ENCODE data around the gene U2AF1L4. TPM values are rescaled to one million over a fixed set of nuclear protein-coding genes. Genes with fewer than 3 reads are reported as not detected.
"Not testable (repeated sequence)": the region's sequence is repeated elsewhere in the genome, so short reads cannot be mapped to it uniquely, and the experiment has no call there.

The U2AF1L4 gene
- polyA plus RNA-seq, 1 donor = 16.6 TPM

DNA sequence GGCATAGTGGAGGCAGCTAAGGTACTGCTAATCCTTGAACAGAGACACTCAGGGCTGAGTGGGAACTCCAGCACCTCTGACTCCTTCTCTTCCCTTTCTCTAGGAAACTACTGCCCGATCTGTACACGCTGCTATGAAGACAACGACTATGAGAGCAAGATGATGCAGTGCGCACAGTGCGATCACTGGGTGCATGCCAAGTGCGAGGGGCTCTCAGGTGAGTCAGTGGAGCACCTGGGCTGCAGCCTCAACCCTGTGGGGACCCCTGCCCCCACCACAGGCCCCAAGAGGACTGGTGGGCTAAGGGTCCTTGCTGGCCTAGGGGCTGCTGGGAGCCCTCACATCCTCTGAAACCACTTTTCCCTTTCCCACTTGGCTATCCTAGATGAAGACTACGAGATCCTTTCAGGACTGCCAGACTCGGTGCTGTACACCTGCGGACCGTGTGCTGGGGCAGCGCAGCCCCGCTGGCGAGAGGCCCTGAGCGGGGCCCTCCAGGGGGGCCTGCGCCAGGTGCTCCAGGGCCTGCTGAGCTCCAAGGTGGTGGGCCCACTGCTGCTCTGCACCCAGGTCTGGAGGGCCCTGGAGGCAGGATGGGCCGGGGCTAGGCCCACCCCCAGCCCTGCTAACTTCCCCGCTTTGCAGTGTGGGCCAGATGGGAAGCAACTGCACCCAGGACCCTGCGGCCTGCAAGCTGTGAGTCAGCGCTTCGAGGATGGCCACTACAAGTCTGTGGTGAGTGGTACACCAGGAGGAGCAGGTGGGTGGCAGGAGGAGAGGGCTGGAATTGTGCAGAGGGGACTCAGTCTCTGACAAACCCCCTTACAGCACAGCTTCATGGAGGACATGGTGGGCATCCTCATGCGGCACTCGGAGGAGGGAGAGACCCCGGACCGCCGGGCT is 17.9 kb downstream of the U2AF1L4 start:
- no peak for DNase-seq (ENCODE audit: low read depth)

DNA sequence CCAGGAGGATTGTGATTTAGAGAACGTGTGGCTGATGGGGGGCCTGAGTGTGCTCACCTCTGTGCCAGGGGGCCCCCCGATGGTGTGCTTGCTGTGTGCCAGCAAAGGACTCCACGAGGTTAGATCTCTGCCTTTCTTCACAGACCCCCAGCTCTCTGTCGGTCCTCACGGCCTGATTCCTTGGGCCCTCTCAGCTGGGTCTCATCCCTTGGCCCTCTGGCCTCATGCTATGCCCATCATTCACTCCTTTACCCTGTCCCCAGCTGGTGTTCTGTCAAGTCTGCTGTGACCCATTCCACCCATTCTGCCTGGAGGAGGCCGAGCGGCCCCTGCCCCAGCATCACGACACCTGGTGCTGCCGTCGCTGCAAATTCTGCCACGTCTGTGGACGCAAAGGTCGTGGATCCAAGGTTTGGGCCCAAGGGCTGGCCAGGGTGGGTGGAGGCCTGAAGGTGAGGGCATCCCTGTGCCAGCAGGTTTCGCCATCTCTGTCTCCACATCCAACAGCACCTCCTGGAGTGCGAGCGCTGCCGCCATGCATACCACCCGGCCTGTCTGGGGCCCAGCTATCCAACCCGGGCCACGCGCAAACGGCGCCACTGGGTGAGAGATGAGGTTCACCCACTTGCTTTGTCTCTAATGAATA is 19.9 kb downstream of the U2AF1L4 start:
- DNase-seq (ENCODE audit: low read depth) = no peak

DNA sequence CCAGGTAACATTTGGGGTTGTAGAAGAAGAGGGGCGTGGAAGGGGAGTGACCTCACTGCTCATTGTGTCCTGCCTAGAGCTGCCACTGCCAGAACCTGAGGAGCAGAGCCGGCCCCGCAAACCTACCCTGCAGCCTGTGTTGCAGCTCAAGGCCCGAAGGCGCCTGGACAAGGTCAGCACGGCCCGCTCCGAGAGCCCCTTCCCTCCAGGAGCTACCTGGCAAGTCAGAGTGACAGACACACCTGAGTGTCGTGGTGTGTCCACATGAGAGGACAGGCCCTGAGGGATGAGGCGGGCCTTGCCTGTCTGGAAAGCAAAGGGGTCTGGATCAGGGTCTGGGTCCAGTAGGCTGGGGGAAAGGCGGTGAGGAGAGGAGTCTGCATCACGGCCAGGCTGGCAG is 20.7 kb downstream of the U2AF1L4 start:
- DNase-seq (ENCODE audit: low read depth) = no peak

DNA sequence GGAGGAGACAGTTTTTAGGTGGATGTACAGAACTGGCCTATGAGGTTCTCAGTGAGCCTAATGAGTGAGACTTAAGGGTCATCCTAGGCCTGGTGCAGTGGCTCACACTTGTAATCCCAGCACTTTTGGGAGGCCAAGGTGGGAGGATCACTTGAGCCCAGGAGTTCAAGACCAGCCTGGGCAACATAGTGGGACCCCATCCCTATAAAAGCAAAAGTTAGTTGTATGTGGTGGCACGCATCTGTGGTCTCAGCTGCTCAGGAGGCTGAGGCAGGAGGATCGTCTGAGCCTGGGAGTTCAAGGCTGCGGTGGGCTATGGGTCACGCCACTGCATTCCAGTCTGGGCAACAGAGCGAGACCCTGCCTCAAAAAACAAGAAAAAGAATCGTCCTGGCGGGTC is 21.1 kb downstream of the U2AF1L4 start:
- not testable (repeated sequence) for DNase-seq (ENCODE audit: low read depth)

DNA sequence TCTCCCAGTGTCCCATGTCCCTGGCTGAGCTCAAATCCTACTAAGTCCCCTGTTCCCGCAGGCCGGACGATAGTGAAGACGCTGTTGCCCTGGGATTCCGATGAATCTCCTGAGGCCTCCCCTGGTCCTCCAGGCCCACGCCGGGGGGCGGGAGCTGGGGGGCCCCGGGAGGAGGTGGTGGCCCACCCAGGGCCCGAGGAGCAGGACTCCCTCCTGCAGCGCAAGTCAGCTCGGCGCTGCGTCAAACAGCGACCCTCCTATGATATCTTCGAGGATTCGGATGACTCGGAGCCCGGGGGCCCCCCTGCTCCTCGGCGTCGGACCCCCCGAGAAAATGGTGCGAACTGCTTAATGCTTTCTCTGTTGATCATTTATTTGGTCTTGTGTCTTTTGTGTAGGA is 21.5 kb downstream of the U2AF1L4 start:
- DNase-seq (ENCODE audit: low read depth) = no peak

DNA sequence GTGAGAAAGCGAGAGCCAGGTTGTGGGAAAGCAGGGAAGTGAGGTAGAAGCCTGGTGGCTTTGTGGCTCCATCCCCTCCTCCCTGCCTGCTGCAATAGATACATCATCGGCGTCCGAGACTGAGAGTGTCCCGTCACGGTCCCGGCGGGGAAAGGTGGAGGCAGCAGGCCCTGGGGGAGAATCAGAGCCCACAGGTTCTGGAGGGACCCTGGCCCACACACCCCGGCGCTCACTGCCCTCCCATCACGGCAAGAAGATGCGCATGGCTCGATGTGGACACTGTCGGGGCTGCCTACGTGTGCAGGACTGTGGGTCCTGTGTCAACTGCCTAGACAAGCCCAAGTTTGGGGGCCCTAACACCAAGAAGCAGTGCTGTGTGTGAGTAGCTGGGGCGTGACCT is 22.3 kb downstream of the U2AF1L4 start:
- DNase-seq (ENCODE audit: low read depth) = no peak

DNA sequence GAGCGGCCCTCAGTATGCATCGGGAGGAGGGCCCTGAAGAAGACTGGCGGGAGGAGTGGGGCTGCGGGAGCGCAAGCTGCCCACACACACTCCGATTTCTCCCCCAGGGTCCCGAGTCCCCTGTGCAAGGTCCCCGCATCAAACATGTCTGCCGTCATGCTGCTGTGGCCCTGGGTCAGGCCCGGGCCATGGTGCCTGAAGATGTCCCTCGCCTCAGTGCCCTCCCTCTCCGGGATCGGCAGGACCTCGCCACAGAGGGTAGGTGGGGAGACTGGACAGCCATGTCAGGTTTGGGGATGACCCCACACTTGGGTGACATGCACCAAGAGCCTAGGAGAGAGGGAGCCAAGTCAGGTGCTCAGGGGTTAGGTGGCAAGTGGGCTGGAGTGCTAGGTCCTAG is 22.8 kb downstream of the U2AF1L4 start:
- no peak for DNase-seq (ENCODE audit: low read depth)

DNA sequence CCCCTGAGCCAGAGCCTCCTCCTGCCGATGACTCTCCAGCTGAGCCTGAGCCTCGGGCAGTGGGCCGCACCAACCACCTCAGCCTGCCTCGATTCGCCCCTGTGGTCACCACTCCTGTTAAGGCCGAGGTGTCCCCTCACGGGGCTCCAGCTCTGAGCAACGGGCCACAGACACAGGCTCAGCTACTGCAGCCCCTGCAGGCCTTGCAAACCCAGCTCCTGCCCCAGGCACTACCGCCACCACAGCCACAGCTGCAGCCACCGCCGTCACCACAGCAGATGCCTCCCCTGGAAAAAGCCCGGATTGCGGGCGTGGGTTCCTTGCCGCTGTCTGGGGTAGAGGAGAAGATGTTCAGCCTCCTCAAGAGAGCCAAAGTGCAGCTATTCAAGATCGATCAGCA is 23.8 kb downstream of the U2AF1L4 start:
- no peak for DNase-seq (ENCODE audit: low read depth)

DNA sequence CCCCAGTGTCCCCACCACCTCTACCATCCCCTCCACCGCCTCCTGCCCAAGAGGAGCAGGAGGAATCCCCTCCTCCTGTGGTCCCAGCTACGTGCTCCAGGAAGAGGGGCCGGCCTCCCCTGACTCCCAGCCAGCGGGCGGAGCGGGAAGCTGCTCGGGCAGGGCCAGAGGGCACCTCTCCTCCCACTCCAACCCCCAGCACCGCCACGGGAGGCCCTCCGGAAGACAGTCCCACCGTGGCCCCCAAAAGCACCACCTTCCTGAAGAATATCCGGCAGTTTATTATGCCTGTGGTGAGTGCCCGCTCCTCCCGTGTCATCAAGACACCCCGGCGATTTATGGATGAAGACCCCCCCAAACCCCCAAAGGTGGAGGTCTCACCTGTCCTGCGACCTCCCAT is 24.6 kb downstream of the U2AF1L4 start:
- DNase-seq (ENCODE audit: low read depth) = no peak

DNA sequence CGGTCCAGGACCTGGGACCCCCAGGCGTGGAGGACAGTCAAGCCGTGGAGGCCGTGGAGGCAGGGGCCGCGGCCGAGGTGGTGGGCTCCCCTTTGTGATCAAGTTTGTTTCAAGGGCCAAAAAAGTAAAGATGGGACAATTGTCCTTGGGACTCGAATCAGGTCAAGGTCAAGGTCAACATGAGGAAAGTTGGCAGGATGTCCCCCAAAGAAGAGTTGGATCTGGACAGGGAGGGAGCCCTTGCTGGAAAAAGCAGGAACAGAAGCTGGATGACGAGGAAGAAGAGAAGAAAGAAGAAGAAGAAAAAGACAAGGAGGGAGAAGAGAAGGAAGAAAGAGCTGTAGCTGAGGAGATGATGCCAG is 25.1 kb downstream of the U2AF1L4 start:
- no peak for DNase-seq (ENCODE audit: low read depth)

DNA sequence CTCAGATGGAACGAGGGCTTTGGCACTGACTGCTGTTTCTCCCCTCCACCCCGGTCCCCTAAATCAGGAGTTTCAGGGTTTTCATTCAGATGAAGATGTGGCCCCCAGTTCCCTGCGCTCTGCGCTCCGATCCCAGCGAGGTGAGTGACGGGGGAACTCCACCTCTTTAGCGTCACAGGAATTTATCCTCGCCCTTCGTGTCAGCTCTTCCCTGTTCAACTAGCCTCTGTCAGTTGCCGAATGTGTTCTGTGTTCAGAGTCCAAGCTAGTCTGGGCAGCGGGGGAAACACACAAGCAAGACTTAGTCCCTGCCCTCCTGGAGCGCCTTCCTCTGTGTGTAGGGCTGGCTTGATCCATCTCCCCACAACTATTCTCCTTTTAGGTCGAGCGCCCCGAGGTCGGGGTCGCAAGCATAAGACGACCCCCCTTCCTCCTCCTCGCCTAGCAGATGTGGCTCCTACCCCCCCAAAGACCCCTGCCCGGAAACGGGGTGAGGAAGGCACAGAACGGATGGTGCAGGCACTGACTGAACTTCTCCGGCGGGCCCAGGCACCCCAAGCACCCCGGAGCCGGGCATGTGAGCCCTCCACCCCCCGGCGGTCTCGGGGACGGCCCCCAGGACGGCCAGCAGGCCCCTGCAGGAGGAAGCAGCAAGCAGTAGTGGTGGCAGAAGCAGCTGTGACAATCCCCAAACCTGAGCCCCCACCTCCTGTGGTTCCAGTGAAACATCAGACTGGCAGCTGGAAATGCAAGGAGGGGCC is 25.6 kb downstream of the U2AF1L4 start:
- DNase-seq (ENCODE audit: low read depth) = no peak

DNA sequence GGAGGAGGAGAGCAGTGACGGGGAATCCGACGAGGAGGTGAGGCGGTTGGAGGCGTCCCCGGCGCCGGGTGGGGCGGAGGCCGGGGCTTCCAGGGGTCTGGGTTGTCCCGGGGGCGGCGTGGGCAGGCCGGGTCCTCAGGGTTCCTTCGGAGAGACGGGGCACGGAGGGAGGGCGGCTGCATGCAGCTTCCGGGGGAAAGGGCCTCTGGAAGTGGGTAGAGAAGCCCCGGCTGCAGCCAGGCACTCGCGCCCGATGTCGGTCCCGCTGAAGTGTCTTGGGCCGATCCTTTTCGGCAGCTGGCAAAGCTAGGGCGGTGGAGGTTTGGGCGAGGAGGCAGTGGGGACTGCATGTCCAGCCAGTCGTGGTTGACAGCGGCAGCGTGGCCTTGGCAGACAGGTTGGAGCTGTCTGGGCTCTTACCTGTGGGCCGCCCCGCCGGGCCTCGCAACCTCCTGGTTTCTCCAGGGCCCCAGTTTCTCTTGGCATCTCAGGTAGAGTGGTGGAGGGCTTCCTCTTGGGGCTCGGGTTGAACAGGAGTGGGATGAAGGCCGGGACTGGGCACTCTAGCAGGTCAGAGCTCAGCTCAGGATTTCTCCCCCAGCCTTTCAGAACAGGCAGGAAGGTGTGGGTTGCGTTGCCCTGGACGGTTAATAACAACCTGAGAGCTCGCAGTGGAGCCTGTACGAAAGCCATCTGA is 26.7 kb downstream of the U2AF1L4 start:
- no peak for DNase-seq (ENCODE audit: low read depth)

DNA sequence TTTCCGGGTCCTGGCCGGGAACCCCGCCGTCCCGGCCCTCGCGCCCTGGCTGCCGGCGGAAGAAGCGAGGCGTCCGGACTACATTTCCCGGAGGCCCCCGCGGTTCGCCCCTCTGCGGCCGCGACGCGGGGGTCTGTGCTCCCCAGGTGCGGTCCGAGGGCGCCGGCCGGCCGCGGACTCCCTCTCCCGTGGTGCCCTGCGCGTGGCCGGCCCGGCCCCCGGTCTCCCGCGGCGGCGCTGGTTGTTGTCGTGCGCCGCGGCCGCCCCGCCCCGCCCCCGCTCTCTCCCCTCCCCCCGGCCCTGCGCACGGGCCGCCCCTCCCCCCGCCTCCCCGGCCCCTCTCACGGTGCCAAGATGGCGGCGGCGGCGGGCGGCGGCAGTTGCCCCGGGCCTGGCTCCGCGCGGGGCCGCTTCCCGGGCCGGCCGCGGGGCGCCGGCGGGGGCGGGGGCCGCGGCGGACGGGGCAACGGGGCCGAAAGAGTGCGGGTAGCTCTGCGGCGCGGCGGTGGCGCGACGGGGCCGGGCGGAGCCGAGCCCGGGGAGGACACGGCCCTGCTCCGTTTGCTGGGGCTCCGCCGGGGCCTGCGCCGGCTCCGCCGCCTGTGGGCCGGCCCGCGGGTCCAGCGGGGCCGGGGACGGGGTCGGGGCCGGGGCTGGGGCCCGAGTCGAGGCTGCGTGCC is 27.4 kb downstream of the U2AF1L4 start, which contains the start of gene KMT2B:
KMT2B (plus strand) TSS at position 339 of the 680 bp plus-strand sequence; CDS start at position 355, 16 bp downstream.
- no peak for DNase-seq (ENCODE audit: low read depth)

DNA sequence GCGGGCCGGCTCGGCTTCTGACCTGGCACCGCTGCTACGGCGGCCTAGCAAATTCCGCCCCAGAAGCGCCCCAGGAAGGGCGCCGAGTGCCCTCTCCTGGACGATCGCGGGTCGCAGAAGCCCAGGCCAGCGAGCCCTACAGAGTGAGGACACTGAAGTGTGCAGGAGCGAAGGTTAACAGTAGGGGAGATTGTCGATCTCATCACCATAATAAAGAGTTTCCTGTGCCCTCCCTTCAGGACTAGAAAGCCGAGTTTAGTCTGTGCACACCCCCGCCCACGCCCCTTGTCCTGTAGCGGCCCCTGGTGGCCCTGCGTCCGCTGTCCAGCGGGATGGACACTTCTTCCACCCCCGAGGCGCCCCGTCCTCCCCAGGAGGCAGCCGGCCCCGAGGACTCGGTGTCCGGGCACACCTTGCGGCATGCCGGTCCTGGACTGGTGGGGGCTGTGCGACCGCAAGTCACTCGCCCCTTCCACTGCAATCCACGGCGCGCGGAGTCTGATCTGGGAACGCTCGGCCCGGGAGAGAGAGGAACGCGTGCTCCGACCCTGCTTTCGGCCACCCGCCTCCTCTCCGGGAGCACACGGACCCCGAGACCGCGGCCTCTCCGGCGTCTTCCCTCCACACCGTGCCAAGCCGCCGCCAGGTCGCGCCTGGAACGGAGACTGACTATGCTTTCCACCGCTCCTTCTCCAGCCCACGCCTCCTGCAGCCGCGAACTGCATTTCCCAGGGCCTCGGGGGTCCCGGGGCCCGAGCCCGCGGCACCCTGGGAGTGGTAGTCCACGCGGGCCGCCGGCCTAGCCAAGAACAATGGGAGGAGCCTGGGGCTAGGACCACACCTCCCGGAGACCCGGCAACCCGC is 28.2 kb downstream of the U2AF1L4 start:
- DNase-seq (ENCODE audit: low read depth) = peak; percentile 90

DNA sequence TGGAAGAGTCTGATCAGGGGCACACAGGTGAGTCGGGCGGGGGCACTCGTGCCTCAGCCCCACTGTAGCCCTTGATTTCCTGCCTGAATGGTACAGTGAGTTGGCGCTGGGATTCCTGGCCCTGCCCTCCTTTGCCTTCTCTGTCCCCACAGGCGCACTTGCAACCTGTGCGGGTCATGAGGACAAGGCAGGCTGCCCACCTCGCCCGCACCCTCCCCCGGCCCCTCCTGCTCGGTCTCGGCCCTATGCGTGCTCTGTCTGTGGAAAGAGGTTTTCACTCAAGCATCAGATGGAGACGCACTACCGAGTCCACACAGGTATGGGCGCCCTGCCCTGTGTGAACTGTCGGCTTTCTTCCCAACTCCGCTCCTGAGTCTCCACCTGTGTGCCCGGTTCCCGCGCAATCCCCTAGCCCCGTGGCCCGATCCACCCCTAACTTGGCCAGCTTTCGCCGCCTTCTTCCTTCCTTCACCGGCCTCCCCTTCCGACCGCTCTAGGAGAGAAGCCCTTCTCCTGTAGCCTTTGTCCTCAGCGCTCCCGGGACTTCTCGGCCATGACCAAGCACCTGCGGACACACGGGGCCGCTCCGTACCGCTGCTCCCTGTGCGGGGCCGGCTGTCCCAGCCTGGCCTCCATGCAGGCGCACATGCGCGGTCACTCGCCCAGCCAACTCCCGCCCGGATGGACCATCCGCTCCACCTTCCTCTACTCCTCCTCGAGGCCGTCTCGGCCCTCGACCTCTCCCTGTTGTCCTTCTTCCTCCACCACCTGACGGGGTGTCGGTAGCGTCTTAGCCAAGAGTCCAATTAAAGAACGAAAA is 29.0 kb downstream of the U2AF1L4 start:
- DNase-seq (ENCODE audit: low read depth) = peak; percentile 11

DNA sequence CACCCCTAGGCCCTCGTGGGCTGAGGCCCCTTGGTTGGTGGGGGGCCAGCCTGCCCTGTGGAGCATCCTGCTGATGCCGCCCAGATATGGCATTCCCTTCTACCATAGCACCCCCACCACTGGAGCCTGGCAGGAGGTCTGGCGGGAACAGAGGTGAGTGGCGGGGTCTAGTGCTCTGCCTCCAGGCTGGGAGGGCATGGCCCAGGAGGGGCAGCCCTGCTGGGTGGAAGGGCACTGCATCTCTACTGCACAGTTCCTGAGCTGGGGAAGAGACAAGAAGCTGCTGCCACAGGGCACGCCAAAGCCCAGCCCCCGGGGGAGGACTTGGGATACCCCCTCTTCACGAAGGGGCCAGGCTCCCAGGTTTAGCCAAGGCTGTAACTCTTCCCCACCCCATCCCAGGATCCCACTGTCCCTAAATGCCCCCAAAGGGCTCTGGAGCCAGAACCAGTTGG is 29.8 kb downstream of the U2AF1L4 start:
- DNase-seq (ENCODE audit: low read depth) = no peak

DNA sequence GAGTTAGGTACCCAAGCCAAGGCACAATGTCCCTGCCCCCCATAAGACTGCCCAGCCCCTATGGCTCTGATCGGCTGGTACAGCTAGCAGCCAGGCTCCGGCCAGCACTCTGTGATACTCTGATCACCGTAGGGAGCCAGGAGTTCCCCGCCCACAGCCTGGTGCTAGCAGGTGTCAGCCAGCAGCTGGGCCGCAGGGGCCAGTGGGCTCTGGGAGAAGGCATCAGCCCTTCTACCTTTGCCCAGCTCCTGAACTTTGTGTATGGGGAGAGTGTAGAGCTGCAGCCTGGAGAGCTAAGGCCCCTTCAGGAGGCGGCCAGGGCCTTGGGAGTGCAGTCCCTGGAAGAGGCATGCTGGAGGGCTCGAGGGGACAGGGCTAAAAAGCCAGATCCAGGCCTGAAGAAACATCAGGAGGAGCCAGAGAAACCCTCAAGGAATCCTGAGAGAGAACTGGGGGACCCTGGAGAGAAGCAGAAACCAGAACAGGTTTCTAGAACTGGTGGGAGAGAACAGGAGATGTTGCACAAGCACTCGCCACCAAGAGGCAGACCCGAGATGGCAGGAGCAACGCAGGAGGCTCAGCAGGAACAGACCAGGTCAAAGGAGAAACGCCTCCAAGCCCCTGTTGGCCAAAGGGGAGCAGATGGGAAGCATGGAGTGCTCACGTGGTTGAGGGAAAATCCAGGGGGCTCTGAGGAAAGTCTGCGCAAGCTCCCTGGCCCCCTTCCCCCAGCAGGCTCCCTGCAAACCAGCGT is 30.4 kb downstream of the U2AF1L4 start:
- DNase-seq (ENCODE audit: low read depth) = no peak

DNA sequence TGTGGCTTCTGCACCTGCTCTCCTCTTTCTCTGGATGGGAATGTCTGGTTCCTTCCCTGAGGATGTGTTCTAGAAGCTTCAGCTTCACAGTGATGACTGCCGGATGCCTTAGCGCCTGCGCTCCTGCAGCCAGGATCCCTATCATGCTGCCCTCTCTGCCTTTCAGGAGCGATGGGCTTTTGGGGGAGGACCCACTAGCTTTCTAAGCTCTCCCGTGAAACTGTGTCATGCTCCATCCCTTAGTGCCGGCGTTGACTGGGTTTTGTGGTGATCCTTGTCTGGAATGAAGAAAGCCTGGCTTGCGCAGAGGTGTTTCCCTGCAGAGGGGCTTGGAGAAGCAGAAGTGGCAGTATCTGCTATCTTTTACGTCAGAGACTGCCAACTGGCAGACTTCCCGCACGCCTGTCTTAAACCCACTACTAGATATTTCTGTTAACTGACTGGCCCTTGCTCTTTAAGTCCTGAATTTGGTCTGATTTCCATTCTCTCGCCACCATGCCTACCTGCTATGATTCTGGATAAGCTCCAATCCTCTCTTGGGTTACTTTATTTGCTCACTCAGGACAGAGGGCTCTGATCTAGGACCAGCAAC is 31.2 kb downstream of the U2AF1L4 start:
- DNase-seq (ENCODE audit: low read depth) = no peak

Data from forelimb muscle (tissue), 1 donor.